Activated CD4-positive, alpha-beta memory T cell treated with anti-CD3 and anti-CD28 coated beads, Interleukin-2, amount 10 ng/mL, durations not matched to agents 7 days and 5 days (primary cell): ENCODE results near the gene ITPR1. TPM values are rescaled to one million over a fixed set of nuclear protein-coding genes. Genes with fewer than 3 reads are reported as not detected.

ENCODE experiments used
- CTCF ChIA-PET: fragments of 350-600 bp; sonication (Branson Sonifier 250); formaldehyde crosslinking; loops from one replicate; lab custom pipeline; 2021; ENCODE audit warnings: antibody characterized with exemption, inconsistent platforms; lab: Charles Lee
- POLR2A ChIA-PET: fragments of 350-600 bp; sonication (Branson Sonifier 250); formaldehyde crosslinking; loops from one replicate; lab custom pipeline; 2021; ENCODE audit warnings: antibody characterized with exemption; lab: Charles Lee
- DNase-seq: peaks from one replicate; pipeline ENCODE4 v3.0.0-alpha.2; 2020
- H3K27ac Mint-ChIP-seq: one replicate; pipeline ENCODE4 v1.8.0; 2021; ENCODE audit warnings: mild to moderate bottlenecking, mixed read lengths
- H3K27me3 Mint-ChIP-seq: one replicate; pipeline ENCODE4 v1.8.0; 2021; ENCODE audit warnings: mixed read lengths
- H3K36me3 Mint-ChIP-seq: one replicate; pipeline ENCODE4 v1.8.0; 2021; ENCODE audit warnings: low read depth, mixed read lengths
- H3K4me1 Mint-ChIP-seq: one replicate; pipeline ENCODE4 v1.8.0; 2021; ENCODE audit warnings: mixed read lengths
- H3K4me3 Mint-ChIP-seq: one replicate; pipeline ENCODE4 v1.8.0; 2021; ENCODE audit warnings: mild to moderate bottlenecking, mixed read lengths
- H3K9me3 Mint-ChIP-seq: one replicate; pipeline ENCODE4 v1.8.0; 2021; ENCODE audit warnings: mixed read lengths
- total RNA-seq, 2 experiments: library from RNA; stranded (reverse); gene quantifications; one replicate each; pipeline ENCODE4 v1.2.3, GENCODE V29; 2021

Gene ITPR1
- total RNA-seq, 2 experiments from 2014 or later, result 59.6 to 64.3 TPM

GRCh38 chr3:4570840-4571621 is 77.9 kb downstream of the ITPR1 start:
- Mint-ChIP-seq H3K36me3 (no peaks in the 10 kb centered on the region), H3K9me3 (no peaks in the 10 kb centered on the region), H3K27me3 (no peaks in the 10 kb centered on the region), H3K4me3 (no peak overlapping the region), H3K27ac (no peak overlapping the region), H3K4me1 (peaks cover 4% of the 10 kb centered on the region)
- no peak for DNase-seq
- ChIA-PET POLR2A (interaction anchor here (0.5 to 1.1 kb wide), 3 partner anchors 13 to 267 kb away, joined by 3 read pairs; no protein-coding TSS in a partner anchor), CTCF (interaction anchor here (1.7 to 2.3 kb wide), 2 partner anchors 78 to 229 kb away, joined by 3 to 7 read pairs; partner anchors contain the start of gene ITPR1)

DNA sequence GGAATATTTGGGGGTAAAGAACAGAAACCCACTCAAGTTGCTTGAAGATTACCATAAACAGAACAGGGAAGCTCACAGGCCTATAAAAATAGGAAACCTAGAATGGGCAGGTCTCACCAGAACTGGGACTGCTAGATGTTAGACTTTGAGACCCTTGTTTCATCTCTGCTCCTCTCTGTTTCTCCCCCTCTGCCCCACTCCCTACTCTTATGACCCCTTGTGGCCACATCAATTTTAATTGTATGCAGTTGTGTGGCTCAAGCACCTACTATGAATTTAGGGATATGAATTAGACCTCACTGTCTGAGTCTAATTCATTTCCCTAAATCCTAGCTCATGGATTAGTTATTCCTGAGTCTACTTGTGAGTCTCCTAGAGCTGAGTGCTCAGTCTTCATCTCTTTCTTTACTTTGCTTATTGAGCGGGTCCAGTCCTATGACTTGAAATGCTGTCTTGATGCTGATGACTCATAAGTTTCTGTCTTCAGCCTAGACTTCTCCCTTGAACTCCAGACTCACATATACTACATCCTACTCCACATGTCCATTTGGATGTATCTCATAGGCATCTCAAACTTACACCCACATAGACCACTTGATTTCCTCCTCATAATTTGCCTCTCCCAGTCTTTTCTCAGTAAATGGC is 78.7 kb downstream of the ITPR1 start:
- no peak overlapping the region for H3K4me3 Mint-ChIP-seq
- CTCF ChIA-PET, result interaction anchor here (1.1 to 2.3 kb wide), 4 partner anchors 78 to 230 kb away, joined by 3 to 7 read pairs (median 4); partner anchors contain the start of gene ITPR1
- H3K9me3 Mint-ChIP-seq, result no peaks in the 10 kb centered on the region
- H3K27me3 Mint-ChIP-seq, result no peaks in the 10 kb centered on the region
- H3K27ac Mint-ChIP-seq, result no peak overlapping the region
- no peaks in the 10 kb centered on the region for H3K36me3 Mint-ChIP-seq
- POLR2A ChIA-PET, result interaction anchor here (0.6 to 1.1 kb wide), 2 partner anchors 12 to 13 kb away, joined by 3 read pairs; no protein-coding TSS in a partner anchor
- H3K4me1 Mint-ChIP-seq, result peaks cover 4% of the 10 kb centered on the region
- DNase-seq, result no peak

- no peaks in the 10 kb centered on the region for H3K36me3 Mint-ChIP-seq
- DNase-seq, result no peak
- CTCF ChIA-PET, result interaction anchor here (0.6 to 1.1 kb wide), 2 partner anchors 222 to 223 kb away, joined by 3 read pairs; no protein-coding TSS in a partner anchor
These were observed 80.0 kb downstream of the ITPR1 start for GRCh38 chr3:4573153-4573552.

DNA sequence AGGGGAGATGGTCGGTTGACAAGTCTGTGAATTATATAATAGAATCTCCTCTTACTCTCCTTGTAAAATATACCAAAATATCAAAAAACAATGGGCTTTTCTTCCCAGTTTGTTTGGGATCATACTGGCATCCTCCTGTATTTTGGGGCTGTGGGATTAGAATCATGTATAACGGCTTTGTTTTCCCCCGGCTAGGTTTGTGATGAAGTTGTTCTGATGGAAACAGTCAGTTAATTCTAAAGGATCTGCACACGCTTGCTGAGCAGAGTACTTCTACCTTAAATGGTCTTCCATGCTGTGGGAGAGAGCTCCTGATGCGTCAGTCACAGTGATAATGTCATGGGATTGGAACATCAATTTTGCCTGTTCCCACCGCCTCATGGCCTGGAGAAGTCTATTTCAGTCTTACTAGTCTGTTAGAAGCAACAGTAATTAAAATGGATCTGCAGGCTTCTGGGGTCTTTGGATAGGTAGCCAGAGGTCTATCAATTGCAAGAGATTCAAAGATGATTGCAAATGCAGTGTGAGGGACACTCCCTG is 81.3 kb downstream of the ITPR1 start:
- H3K27me3 Mint-ChIP-seq, result no peaks in the 10 kb centered on the region
- ChIA-PET CTCF (no interaction called here), POLR2A (no interaction called here)
- no peak for DNase-seq
- peaks cover 4% of the 10 kb centered on the region for H3K4me1 Mint-ChIP-seq
- H3K27ac Mint-ChIP-seq, result no peak overlapping the region
- H3K9me3 Mint-ChIP-seq, result no peaks in the 10 kb centered on the region
- no peak overlapping the region for H3K4me3 Mint-ChIP-seq
- H3K36me3 Mint-ChIP-seq, result no peaks in the 10 kb centered on the region

More at GRCh38 chr3:4573153-4573552, 80.0 kb downstream of the ITPR1 start:
- POLR2A ChIA-PET, result no interaction called here
- Mint-ChIP-seq H3K27me3 (no peaks in the 10 kb centered on the region), H3K9me3 (no peaks in the 10 kb centered on the region), H3K4me3 (no peak overlapping the region), H3K4me1 (peaks cover 4% of the 10 kb centered on the region), H3K27ac (no peak overlapping the region)

GRCh38 chr3:4575381-4575780 is 82.2 kb downstream of the ITPR1 start:
- H3K27me3 Mint-ChIP-seq, result no peaks in the 10 kb centered on the region
- no peaks in the 10 kb centered on the region for H3K36me3 Mint-ChIP-seq
- H3K4me3 Mint-ChIP-seq, result no peak overlapping the region
- ChIA-PET CTCF (interaction anchor here (1.3 kb wide), 1 partner anchor 9 kb away, joined by 4 read pairs; no protein-coding TSS in a partner anchor), POLR2A (interaction anchor here (1.1 kb wide), 1 partner anchor 464 kb away, joined by 3 read pairs; no protein-coding TSS in a partner anchor)
- peaks cover 4% of the 10 kb centered on the region for H3K4me1 Mint-ChIP-seq
- DNase-seq, result no peak
- no peaks in the 10 kb centered on the region for H3K9me3 Mint-ChIP-seq
- H3K27ac Mint-ChIP-seq, result no peak overlapping the region

- no peaks in the 10 kb centered on the region for H3K27me3 Mint-ChIP-seq
- H3K9me3 Mint-ChIP-seq, result no peaks in the 10 kb centered on the region
- POLR2A ChIA-PET, result interaction anchor here (1.5 kb wide), 1 partner anchor 85 kb away, joined by 4 read pairs; the partner anchor contains the start of gene ITPR1
- no peaks in the 10 kb centered on the region for H3K4me1 Mint-ChIP-seq
- DNase-seq, result no peak
- CTCF ChIA-PET, result interaction anchor here (1.4 kb wide), 1 partner anchor 263 kb away, joined by 3 read pairs; no protein-coding TSS in a partner anchor
- no peak overlapping the region for H3K4me3 Mint-ChIP-seq
- no peaks in the 10 kb centered on the region for H3K36me3 Mint-ChIP-seq
- no peak overlapping the region for H3K27ac Mint-ChIP-seq
These were observed 84.6 kb downstream of the ITPR1 start for GRCh38 chr3:4577721-4578120.

GRCh38 chr3:4580346-4581123 is 87.4 kb downstream of the ITPR1 start:
- ChIA-PET CTCF (no interaction called here), POLR2A (no interaction called here)
- Mint-ChIP-seq H3K9me3 (no peaks in the 10 kb centered on the region), H3K27me3 (no peaks in the 10 kb centered on the region), H3K27ac (no peak overlapping the region), H3K4me1 (peaks cover 16% of the 10 kb centered on the region), H3K4me3 (no peak overlapping the region), H3K36me3 (no peaks in the 10 kb centered on the region)
- no peak for DNase-seq

DNA sequence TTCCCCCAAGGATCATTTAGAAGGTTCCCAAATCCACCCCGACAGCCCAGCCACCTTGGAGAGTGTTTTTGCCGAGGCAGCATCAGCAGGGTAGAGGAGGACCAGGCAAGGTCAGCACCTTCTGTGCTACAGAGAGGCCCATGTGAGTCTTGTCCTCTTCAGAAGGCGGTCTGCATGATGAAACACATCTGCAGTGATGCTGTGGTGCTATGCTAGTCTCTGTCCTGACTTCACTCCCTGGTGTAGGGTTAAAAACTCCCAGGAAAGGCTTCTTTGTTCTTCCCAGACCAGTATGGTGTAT is 87.9 kb downstream of the ITPR1 start:
- ChIA-PET CTCF (no interaction called here), POLR2A (no interaction called here)
- Mint-ChIP-seq H3K27me3 (no peaks in the 10 kb centered on the region), H3K27ac (no peak overlapping the region), H3K36me3 (peaks cover 2% of the 10 kb centered on the region), H3K9me3 (no peaks in the 10 kb centered on the region), H3K4me1 (peaks cover 19% of the 10 kb centered on the region), H3K4me3 (no peak overlapping the region)
- DNase-seq, result no peak

DNA sequence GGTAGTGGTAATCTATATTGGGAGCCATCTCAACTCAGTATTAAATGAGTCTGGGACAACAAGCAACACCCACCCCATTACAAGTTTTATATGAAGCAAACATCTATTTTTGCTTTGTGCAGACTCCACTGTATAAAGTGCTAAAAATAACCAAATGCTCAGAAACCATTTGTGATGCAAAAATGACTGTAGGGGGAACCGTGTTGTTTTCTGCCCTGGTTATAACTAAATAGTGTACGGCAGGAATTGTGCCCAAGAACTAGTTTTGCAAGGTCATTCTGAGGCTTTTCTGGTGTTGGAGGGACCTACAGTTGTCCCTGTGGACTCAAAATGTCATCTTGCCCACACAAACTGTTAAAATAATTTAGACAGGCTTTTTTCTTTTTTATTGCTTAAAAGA is 88.3 kb downstream of the ITPR1 start:
- H3K9me3 Mint-ChIP-seq, result no peaks in the 10 kb centered on the region
- ChIA-PET CTCF (no interaction called here), POLR2A (no interaction called here)
- no peaks in the 10 kb centered on the region for H3K27me3 Mint-ChIP-seq
- DNase-seq, result no peak
- H3K36me3 Mint-ChIP-seq, result peaks cover 2% of the 10 kb centered on the region
- H3K27ac Mint-ChIP-seq, result no peak overlapping the region
- H3K4me1 Mint-ChIP-seq, result peaks cover 21% of the 10 kb centered on the region
- no peak overlapping the region for H3K4me3 Mint-ChIP-seq

GRCh38 chr3:4581920-4582611 is 88.9 kb downstream of the ITPR1 start:
- Mint-ChIP-seq H3K36me3 (peaks cover 2% of the 10 kb centered on the region), H3K4me1 (peaks cover 23% of the 10 kb centered on the region), H3K4me3 (no peak overlapping the region), H3K9me3 (no peaks in the 10 kb centered on the region), H3K27ac (no peak overlapping the region), H3K27me3 (no peaks in the 10 kb centered on the region)
- CTCF ChIA-PET, result no interaction called here
- POLR2A ChIA-PET, result interaction anchor here (1.7 kb wide), 1 partner anchor 115 kb away, joined by 3 read pairs; the partner anchor contains the start of gene SUMF1
- no peak for DNase-seq

GRCh38 chr3:4582624-4583023 is 89.5 kb downstream of the ITPR1 start:
- Mint-ChIP-seq H3K27ac (no peak overlapping the region), H3K9me3 (no peaks in the 10 kb centered on the region), H3K27me3 (no peaks in the 10 kb centered on the region), H3K4me3 (no peak overlapping the region), H3K4me1 (peaks cover 28% of the 10 kb centered on the region), H3K36me3 (peaks cover 2% of the 10 kb centered on the region)
- ChIA-PET POLR2A (interaction anchor here (1.7 kb wide), 1 partner anchor 115 kb away, joined by 3 read pairs; the partner anchor contains the start of gene SUMF1), CTCF (interaction anchor here (1.0 kb wide), 1 partner anchor 231 kb away, joined by 4 read pairs; no protein-coding TSS in a partner anchor)
- no peak for DNase-seq

GRCh38 chr3:4583416-4583815 is 90.3 kb downstream of the ITPR1 start:
- no peaks in the 10 kb centered on the region for H3K9me3 Mint-ChIP-seq
- H3K4me1 Mint-ChIP-seq, result peaks cover 34% of the 10 kb centered on the region
- H3K27me3 Mint-ChIP-seq, result no peaks in the 10 kb centered on the region
- H3K4me3 Mint-ChIP-seq, result no peak overlapping the region
- CTCF ChIA-PET, result interaction anchor here (1.0 to 2.0 kb wide), 6 partner anchors 30 to 249 kb away, joined by 3 to 20 read pairs (median 4); no protein-coding TSS in a partner anchor
- H3K36me3 Mint-ChIP-seq, result peaks cover 2% of the 10 kb centered on the region
- H3K27ac Mint-ChIP-seq, result no peak overlapping the region
- DNase-seq, result no peak
- POLR2A ChIA-PET, result interaction anchor here (0.5 to 1.7 kb wide), 3 partner anchors 12 to 116 kb away, joined by 3 read pairs; partner anchors contain the start of gene SUMF1
